Measurements from ENCODE around the gene GOLIM4. TPM values are rescaled to one million over a fixed set of nuclear protein-coding genes. Genes with fewer than 3 reads are reported as not detected.

Gene GOLIM4
- polyA plus RNA-seq, 1 of the 3 experiments (the other 2 are of a cell fraction) = 42.3 TPM

GRCh38 chr3:168026764-168027163, 69.0 kb downstream of the GOLIM4 start:
- TF ChIP-seq JUND (IDR thresholded peaks at IDR 0.05) (no peak), USF2 (IDR thresholded peaks at IDR 0.05; ENCODE audit: borderline replicate concordance, low read depth, low read length) (no peak), TAF1 (IDR thresholded peaks at IDR 0.05; ENCODE audit: borderline replicate concordance, low read depth, low read length) (no peak), EZH2phosphoT487 (IDR thresholded peaks at IDR 0.05; ENCODE audit: borderline replicate concordance, low read depth) (no peak), USF1 (IDR thresholded peaks at IDR 0.05; ENCODE audit: borderline replicate concordance, low read depth) (no peak)
- no peak overlapping the region for H2AFZ ChIP-seq (ENCODE audit: low read depth)
- H3F3A ChIP-seq (replicated peaks; ENCODE audit: insufficient read depth) = peaks cover 22% of the 10 kb centered on the region
- DNase-seq = no peak
- peaks cover 3 to 11% of the 10 kb centered on the region in 2 experiments; a peak in 2 of 4 replicates for H3K4me1 ChIP-seq (ENCODE audit: control insufficient read depth in 1 of 2, insufficient read depth in 2 of 2, low read depth in 1 of 2, low read length in 1 of 2)
- POLR2A ChIA-PET = no interaction called here
- no peak overlapping the region for H3K4me3 ChIP-seq (ENCODE audit: low read depth in 2 of 2, low read length in 1 of 2)
- H3K9me2 ChIP-seq = no peaks in the 10 kb centered on the region
- no peaks in the 10 kb centered on the region for H4K20me1 ChIP-seq (ENCODE audit: insufficient read depth)
- 97% methylated on average over 3 of the region's 3 CpGs for WGBS (ENCODE audit: low lambda C conversion rate)
- no peak overlapping the region for H3K9ac ChIP-seq
- H3K27ac ChIP-seq (ENCODE audit: low read depth in 2 of 2, low read length in 1 of 2) = peak overlapping the region; percentile 34 to 91; a peak in 2 of 4 replicates
- no peaks in the 10 kb centered on the region for H3K79me2 ChIP-seq (ENCODE audit: insufficient read depth)
- no peaks in the 10 kb centered on the region for H3K9me3 ChIP-seq
- H3K27me3 ChIP-seq (ENCODE audit: insufficient read depth) = no peaks in the 10 kb centered on the region
- H3K4me2 ChIP-seq = no peak overlapping the region
- CTCF ChIA-PET = interaction anchor here (1.9 kb wide), 1 partner anchor 21 kb away, joined by 6 read pairs; no protein-coding TSS in a partner anchor
- peaks cover 60 to 67% of the 10 kb centered on the region in 2 experiments for H3K36me3 ChIP-seq (replicated peaks in 1 of 2; ENCODE audit: control insufficient read depth in 1 of 2, insufficient read depth in 2 of 2, low read length in 1 of 2)

GRCh38 chr3:168025076-168025475, 70.6 kb downstream of the GOLIM4 start:
- DNase-seq = no peak
- H3K4me3 ChIP-seq (ENCODE audit: low read depth in 2 of 2, low read length in 1 of 2) = no peak overlapping the region

GRCh38 chr3:168024537-168024941, 71.2 kb downstream of the GOLIM4 start:
- H3K9ac ChIP-seq = peak overlapping the region; percentile 26; the same call in 1 of the 2 replicates
- DNase-seq = no peak
- H3K4me2 ChIP-seq = peak overlapping the region; percentile 21
- TF ChIP-seq CHD2 (IDR thresholded peaks at IDR 0.05; ENCODE audit: low read length, partially characterized antibody) = no peak
- peak; percentile 22; the same call in 1 of the 2 replicates for TF ChIP-seq ELF1 (IDR thresholded peaks at IDR 0.05)
- TF ChIP-seq YY1 (IDR thresholded peaks at IDR 0.05; ENCODE audit: low read depth) = peak; percentile 58; the same call in 1 of the 2 replicates
- TF ChIP-seq MAX (IDR thresholded peaks at IDR 0.05; ENCODE audit: low read depth) = peak; percentile 70
- TF ChIP-seq SMC3 (IDR thresholded peaks at IDR 0.05; ENCODE audit: low read depth, low read length) = no peak
- no peak for TF ChIP-seq NRF1 (IDR thresholded peaks at IDR 0.05; ENCODE audit: low read depth, low read length)
- peak; percentile 57 for TF ChIP-seq POLR2AphosphoS5 (IDR thresholded peaks at IDR 0.05; ENCODE audit: low read depth, low read length)
- no peak for TF ChIP-seq EZH2phosphoT487 (IDR thresholded peaks at IDR 0.05; ENCODE audit: borderline replicate concordance, low read depth)
- no peak; the same call in 1 of the 2 replicates for TF ChIP-seq TAF1 (IDR thresholded peaks at IDR 0.05; ENCODE audit: borderline replicate concordance, low read depth, low read length)
- peak; percentile 83 for TF ChIP-seq PBX3 (IDR thresholded peaks at IDR 0.05)
- TF ChIP-seq RXRA (IDR thresholded peaks at IDR 0.05; ENCODE audit: borderline replicate concordance, low read depth) = peak; percentile 81
- TF ChIP-seq MXI1 (IDR thresholded peaks at IDR 0.05; ENCODE audit: low read depth, low read length) = no peak
- TF ChIP-seq TEAD4 (IDR thresholded peaks at IDR 0.05; ENCODE audit: borderline replicate concordance, insufficient read depth) = peak; percentile 74; the same call in 1 of the 2 replicates
- peak; percentile 98 for TF ChIP-seq MEF2A (IDR thresholded peaks at IDR 0.05; ENCODE audit: borderline replicate concordance, low read depth)

More at GRCh38 chr3:168025076-168025475, 70.6 kb downstream of the GOLIM4 start:
- no peaks in the 10 kb centered on the region for H4K20me1 ChIP-seq (ENCODE audit: insufficient read depth)
- POLR2A ChIA-PET = no interaction called here
- no peaks in the 10 kb centered on the region; the same call in 1 of the 2 replicates for H3K9me2 ChIP-seq
- peak overlapping the region; percentile 21 for H3K4me2 ChIP-seq
- H3K79me2 ChIP-seq (ENCODE audit: insufficient read depth) = no peaks in the 10 kb centered on the region
- TF ChIP-seq EP300 (IDR thresholded peaks at IDR 0.05; ENCODE audit: borderline replicate concordance in 1 of 2, low read depth in 1 of 2, low read length in 1 of 2) = no peak
- TF ChIP-seq EZH2phosphoT487 (IDR thresholded peaks at IDR 0.05; ENCODE audit: borderline replicate concordance, low read depth) = no peak
- no peak for TF ChIP-seq CHD2 (IDR thresholded peaks at IDR 0.05; ENCODE audit: low read length, partially characterized antibody)
- TF ChIP-seq MXI1 (IDR thresholded peaks at IDR 0.05; ENCODE audit: low read depth, low read length) = no peak
- no peaks in the 10 kb centered on the region for H3K27me3 ChIP-seq (ENCODE audit: insufficient read depth)
- peak overlapping the region; percentile 86 to 91; a peak in 3 of 4 replicates for H3K27ac ChIP-seq (ENCODE audit: low read depth in 2 of 2, low read length in 1 of 2)
- H3K9ac ChIP-seq = peak overlapping the region; percentile 26; the same call in 1 of the 2 replicates
- peaks cover 3 to 11% of the 10 kb centered on the region in 2 experiments; a peak in 2 of 4 replicates for H3K4me1 ChIP-seq (ENCODE audit: control insufficient read depth in 1 of 2, insufficient read depth in 2 of 2, low read depth in 1 of 2, low read length in 1 of 2)
- H3F3A ChIP-seq (replicated peaks; ENCODE audit: insufficient read depth) = peaks cover 22% of the 10 kb centered on the region
- H3K36me3 ChIP-seq (replicated peaks in 1 of 2; ENCODE audit: control insufficient read depth in 1 of 2, insufficient read depth in 2 of 2, low read length in 1 of 2) = peaks cover 66 to 75% of the 10 kb centered on the region in 2 experiments
- H2AFZ ChIP-seq (ENCODE audit: low read depth) = no peak overlapping the region
- CTCF ChIA-PET = no interaction called here
- no peaks in the 10 kb centered on the region for H3K9me3 ChIP-seq

More at GRCh38 chr3:168024537-168024941, 71.2 kb downstream of the GOLIM4 start:
- Histone ChIP-seq H3K9me2 (no peaks in the 10 kb centered on the region; the same call in 1 of the 2 replicates), H3K36me3 (replicated peaks in 1 of 2; ENCODE audit: control insufficient read depth in 1 of 2, insufficient read depth in 2 of 2, low read length in 1 of 2) (peaks cover 67 to 75% of the 10 kb centered on the region in 2 experiments), H4K20me1 (ENCODE audit: insufficient read depth) (no peaks in the 10 kb centered on the region), H3K4me3 (ENCODE audit: low read depth in 2 of 2, low read length in 1 of 2) (no peak overlapping the region), H3K27ac (ENCODE audit: low read depth in 2 of 2, low read length in 1 of 2) (peak overlapping the region; percentile 86 to 91), H3K4me1 (ENCODE audit: control insufficient read depth in 1 of 2, insufficient read depth in 2 of 2, low read depth in 1 of 2, low read length in 1 of 2) (peaks cover 3 to 11% of the 10 kb centered on the region in 2 experiments; a peak in 2 of 4 replicates), H3K9me3 (no peaks in the 10 kb centered on the region), H3K27me3 (ENCODE audit: insufficient read depth) (no peaks in the 10 kb centered on the region), H2AFZ (ENCODE audit: low read depth) (no peak overlapping the region), H3F3A (replicated peaks; ENCODE audit: insufficient read depth) (peaks cover 22% of the 10 kb centered on the region), H3K79me2 (ENCODE audit: insufficient read depth) (no peaks in the 10 kb centered on the region)
- 18% methylated on average over 5 of the region's 5 CpGs for WGBS (ENCODE audit: low lambda C conversion rate)
- CTCF ChIA-PET = no interaction called here
- POLR2A ChIA-PET = no interaction called here
